GM10266 (cell line): Measurements from ENCODE around the gene SIRPD.

ENCODE experiments used
- DNase-seq: peaks from one replicate; pipeline ENCODE4 v3.0.0; 2012; ENCODE audit errors: extremely low spot score
- CTCF ChIP-seq: IDR thresholded peaks from 2 replicates; pipeline ENCODE4 v1.5.1; 2012; ENCODE audit warnings: mild to moderate bottlenecking, low read depth; ENCODE audit not compliant: control insufficient read depth, insufficient read depth; ENCODE audit errors: missing control alignments

Gene SIRPD

GRCh38 chr20:1526310-1526709, 31.2 kb downstream of the SIRPD start:
- no peak for TF ChIP-seq CTCF
- DNase-seq: no peak

GRCh38 chr20:1524004-1524403, 33.5 kb downstream of the SIRPD start:
- TF ChIP-seq CTCF: no peak
- no peak for DNase-seq

- TF ChIP-seq CTCF: no peak
These were observed 40.5 kb downstream of the SIRPD start for GRCh38 chr20:1517010-1517409.

GRCh38 chr20:1513801-1514200, 43.7 kb downstream of the SIRPD start:
- TF ChIP-seq CTCF: no peak
- no peak for DNase-seq

More at GRCh38 chr20:1517010-1517409, 40.5 kb downstream of the SIRPD start:
- no peak for DNase-seq

GRCh38 chr20:1509237-1509636, 48.3 kb downstream of the SIRPD start:
- peak; percentile 48 for TF ChIP-seq CTCF
- peak; percentile 23 for DNase-seq

GRCh38 chr20:1508574-1508973, 48.9 kb downstream of the SIRPD start:
- no peak for TF ChIP-seq CTCF
- no peak for DNase-seq

GRCh38 chr20:1507276-1507675, 50.2 kb downstream of the SIRPD start:
- DNase-seq: no peak
- no peak for TF ChIP-seq CTCF
